ENCODE measurements around the gene CMTR1.
A peak's percentile ranks its signal among the peaks of the same experiment; 100 is the strongest.
"Not testable (repeated sequence)": the region's sequence is repeated elsewhere in the genome, so short reads cannot be mapped to it uniquely, and the experiment has no call there.

Gene CMTR1

GRCh38 chr6:37492991-37493660, 60.1 kb downstream of the CMTR1 start:
- no peak for DNase-seq

DNA sequence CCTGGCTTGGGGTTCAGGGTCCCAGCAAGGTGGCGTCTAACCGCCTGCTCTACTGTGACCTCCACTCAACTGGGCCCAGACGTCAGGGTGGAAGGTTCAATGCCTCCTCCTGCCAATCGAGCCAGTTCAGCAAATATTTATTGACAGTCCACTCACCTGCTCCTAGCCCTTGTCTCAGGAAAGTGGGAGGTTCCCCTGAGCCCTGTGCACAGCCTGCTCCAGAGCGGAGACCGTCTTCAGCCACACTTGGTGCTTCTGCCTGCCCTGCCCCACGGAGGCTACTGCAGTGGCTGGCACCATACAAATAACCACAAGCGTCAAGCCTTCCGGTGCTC, 60.6 kb downstream of the CMTR1 start:
- DNase-seq, result no peak

GRCh38 chr6:37495244-37495934, 62.4 kb downstream of the CMTR1 start:
- no peak for DNase-seq

GRCh38 chr6:37496951-37497885, 64.2 kb downstream of the CMTR1 start:
- DNase-seq, result no peak

DNA sequence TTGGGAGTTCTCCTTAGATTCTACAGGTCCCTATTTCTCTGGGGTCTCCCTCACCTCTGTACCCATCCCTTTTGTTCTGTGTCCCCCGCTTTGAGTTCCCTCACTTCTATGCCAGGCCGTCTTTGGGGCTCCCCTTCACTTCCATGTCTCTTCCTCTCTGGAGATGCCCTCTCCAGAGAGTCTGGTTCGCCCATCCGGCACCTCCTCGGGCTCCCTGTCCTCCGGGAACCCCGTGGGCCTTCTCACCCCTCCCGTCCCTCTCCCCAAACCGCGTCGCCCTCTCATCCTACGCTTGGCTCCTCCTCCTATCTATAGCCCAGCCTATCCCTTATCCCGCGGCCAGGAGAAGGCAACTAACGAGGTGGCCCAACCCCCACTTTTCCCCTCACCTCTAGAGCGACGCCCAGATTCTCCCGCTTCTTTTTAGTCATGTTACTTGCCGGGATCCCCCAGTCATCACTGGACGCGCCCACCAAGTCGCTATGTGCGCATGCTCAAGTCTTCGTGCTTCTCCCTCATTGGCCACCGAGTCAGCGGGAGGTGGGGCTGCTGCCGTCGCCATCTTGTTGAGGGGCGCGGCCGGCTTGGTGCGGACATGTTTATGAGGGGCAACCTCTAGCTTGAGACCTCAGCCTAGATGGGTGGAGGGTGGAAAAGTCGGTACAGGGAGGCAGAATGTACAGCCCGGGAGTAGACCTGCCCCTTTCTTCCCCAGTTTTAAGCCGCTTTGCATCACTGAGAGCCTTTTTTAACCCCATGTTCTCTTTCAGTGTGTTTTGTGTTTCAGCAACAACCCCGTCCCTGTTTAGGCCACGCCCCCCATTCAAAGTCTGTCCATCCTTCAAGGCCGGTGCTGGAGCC, 66.6 kb downstream of the CMTR1 start, which contains the start of gene CCDC167:
TSS of gene CCDC167 (minus strand) at position 461 of the 861 bp plus-strand sequence. CDS start at position 431, 30 bp downstream.
- DNase-seq, result peak; percentile 95

GRCh38 chr6:37500294-37500608, 67.2 kb downstream of the CMTR1 start:
- no peak for DNase-seq

DNA sequence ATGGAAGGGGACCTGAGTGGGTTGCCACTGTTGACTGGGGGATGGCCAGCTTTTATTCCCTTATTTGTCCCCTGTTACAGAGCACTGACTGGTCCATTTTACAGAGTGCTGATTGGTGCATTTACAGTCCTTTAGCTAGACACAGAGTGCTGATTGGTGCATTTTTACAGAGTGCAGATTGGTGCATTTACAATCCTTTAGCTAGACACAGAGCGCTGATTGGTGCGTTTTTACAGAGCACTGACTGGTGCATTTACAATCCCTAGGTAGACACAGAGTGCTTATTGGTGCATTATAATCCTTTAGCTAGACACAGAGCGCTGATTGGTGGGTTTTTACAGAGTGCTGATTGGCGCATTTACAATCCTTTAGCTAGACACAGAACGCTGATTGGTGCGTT, 67.9 kb downstream of the CMTR1 start:
- DNase-seq, result not testable (repeated sequence)

- no peak for DNase-seq
Measured at GRCh38 chr6:37501632-37502491, 68.8 kb downstream of the CMTR1 start.

DNA sequence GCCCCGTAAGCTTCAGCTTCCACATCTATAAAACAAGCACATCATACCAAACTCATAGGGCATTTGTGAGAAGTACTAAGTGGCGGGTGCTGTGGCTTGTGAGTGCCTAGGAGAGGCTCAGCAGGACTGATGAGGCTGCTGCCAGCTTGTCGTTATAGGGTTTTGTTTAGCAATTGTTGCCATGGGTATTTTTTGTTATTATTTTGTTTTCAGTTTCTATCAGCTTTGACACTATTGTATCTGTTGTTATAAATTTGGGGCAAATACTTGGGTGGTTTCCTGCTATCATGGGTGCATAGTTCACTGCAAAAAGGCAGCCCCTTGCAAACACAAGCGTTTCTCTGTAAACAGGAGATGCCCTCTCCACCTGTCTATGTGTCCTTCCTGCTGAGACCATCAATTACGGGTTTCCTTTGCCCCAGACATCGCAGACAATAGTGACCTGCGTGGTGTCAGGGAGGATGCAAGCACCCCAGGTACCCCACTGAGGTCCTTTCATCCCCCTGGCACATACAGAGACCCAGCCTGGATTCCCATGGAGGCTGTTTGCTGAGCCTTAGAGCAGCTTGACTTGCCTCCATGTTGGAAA, 69.8 kb downstream of the CMTR1 start:
- no peak for DNase-seq

DNA sequence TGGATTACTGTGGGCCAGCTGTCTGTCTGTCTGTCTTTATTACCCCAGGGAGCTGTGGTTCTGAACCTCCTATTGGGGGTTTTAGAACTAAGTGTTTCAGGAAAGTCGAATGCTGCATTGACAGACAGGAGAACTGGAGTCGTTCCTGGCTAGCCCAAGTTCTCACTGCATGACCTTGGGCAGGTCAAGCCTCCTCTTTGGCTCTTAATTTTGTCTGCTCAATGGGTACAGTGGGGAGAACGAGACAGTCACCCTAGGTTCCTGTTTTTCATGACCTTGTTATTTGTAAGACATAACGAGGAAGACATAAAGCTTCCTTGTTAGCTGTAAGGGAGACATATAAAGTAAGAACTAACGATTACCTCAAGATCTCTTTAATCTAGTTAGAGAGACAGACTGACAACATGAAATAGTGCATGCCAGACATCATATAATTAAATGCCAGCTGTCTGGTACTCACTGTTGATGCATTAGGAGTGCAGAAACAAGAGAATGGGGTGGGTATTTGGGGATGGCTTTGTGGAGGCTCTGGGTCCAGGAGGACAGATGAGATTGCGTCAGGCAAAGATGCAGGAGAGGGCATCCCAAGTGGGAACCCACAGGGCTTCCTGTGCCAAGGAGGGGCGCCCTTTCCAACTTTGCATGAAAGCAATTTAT, 70.4 kb downstream of the CMTR1 start:
- no peak for DNase-seq

- DNase-seq, result no peak
Measured at GRCh38 chr6:37504024-37504423, 71.0 kb downstream of the CMTR1 start.

DNA sequence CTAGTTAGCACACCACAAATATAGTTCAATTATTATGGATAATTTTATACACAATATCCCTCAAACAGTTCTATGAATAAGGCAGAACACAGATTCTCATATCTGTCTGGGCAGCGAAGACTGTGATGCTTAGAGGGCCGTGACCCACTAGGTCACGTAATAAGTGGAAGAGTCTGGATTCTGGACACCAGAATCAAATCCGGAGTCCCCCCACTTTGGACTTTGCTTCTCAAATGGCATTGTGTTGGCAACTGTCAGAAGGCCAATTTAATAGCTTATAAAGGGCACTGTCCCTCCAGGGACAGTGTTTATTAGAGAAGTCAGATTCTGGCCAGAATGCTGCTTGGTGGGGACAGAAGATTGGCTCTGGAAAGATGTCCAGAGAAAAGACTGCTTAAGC, 73.5 kb downstream of the CMTR1 start:
- DNase-seq, result no peak

GRCh38 chr6:37507077-37507476, 74.1 kb downstream of the CMTR1 start:
- DNase-seq, result no peak

DNA sequence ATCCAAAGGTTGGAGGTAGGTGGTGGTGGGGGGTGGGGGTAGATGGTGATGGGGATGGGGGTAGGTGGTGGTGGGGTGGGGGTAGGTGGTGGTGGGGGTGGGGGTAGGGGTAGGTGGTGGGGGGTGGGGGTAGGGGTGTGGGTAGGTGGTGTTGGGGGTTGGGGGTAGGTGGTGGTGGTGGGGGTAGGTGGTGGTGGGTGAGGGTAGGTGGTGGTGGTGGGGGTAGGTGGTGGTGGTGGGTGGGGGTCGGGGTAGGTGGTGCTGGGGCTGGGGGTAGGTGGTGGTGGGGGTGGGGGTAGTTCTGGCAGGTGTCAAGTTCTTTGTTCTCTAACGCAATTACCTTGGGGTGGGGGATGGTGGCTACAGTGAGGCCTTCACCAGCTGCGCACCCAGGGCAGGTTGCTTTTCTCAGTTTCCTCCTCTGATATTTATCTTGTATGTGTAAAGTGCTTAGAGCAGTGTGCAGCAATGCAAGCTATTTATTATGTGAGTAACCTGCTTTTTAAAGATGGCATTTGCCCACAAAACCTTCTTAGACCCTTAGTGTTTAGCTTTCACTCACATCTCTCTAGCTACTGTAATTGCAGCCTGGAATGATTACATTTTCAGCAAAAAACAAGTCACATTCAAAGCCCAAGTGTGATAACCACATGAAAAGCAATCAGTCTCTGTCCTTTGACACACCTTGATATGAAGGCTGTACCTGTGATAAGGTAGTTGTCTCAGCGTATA, 74.8 kb downstream of the CMTR1 start:
- DNase-seq, result no peak

- DNase-seq, result no peak
Measured at GRCh38 chr6:37511201-37511600, 78.2 kb downstream of the CMTR1 start.

DNA sequence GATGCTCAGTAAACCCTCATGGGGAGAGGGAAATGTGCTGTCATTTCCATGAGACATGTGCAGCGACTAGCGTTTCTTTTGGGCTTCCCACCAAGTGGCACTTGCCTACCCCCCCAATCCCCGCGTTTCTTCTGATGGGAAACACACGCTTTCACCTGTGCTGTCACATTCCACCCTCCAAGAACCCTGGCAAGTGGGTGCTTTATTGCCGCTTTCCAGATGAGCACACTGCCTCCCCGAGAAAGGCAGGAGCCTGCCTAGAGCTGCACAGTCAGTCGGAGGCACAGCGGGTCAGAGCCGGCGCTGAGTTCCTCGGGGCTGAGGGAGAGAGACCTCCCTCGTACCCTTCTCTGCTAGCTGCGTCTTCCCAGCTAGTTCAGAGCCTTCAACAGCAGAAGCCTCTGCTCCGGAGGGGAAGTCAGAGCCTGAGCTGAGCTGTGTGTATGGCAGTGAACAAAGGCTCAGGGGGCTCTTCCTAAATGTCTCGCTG, 78.9 kb downstream of the CMTR1 start:
- DNase-seq, result no peak

DNA sequence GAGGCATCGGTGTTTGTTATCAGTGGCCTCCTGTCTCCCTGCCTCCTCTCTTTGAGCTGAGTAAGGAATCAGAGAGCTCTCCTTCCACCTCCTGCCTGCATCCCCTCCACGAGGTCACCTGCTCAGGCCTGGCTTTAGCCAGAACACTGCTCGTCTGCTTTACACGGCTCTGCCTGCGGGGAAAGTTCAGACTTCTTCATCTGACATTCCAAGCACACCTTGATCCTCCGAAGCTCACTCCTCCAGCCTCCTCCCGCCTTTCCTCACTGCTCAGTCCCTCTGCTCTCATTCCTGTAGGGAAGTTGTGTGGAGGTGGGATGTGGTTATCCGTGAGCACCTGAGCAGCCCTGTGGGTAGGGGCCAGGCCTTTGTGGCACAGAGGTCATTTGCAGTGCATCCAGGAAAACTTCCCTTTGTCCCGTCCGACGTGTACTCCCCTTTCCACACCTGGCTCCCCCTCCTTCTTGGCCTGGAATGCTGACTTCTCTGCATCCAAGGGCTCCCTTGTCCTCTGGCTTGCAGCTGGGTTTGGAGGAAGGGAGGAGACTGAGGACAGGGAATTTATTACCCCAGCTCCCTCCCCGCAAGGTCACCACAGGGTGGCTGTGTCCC, 79.5 kb downstream of the CMTR1 start:
- no peak for DNase-seq

DNA sequence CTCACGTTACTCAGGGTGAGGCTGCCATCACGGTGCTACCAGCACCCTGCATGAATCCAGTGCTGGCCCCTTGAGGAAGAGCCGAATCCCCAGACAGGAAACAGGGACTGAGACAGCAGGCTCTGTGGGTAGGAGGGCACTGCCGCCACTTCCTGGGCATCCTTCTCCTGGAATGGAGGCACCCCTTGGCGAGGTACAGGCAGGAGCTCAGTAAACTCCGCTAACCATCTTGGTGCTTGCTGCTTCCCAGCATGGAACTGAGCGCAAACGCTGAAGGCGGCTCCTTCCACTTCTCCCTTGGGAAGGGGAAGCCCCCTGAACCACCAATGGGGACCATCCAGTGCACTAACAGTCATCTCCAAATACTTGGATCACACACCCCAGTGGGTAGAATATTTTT, 80.1 kb downstream of the CMTR1 start:
- no peak for DNase-seq

GRCh38 chr6:37513576-37513975, 80.6 kb downstream of the CMTR1 start:
- no peak for DNase-seq
